OCI-LY1 (cell line): Measurements from ENCODE around the gene TMEM11.
"Not testable (repeated sequence)": the region's sequence is repeated elsewhere in the genome, so short reads cannot be mapped to it uniquely, and the experiment has no call there.

Source experiments
- H2AFZ ChIP-seq: fragments of 200-600 bp; sonication (generic), shearing (Covaris generic); 2 replicates; pipeline ENCODE4 v1.6.0; 2014; ENCODE audit warnings: antibody characterized with exemption, mild to moderate bottlenecking, low read length
- H3F3A ChIP-seq: fragments of 200-600 bp; sonication (generic), shearing (Covaris generic); 2 replicates; pipeline ENCODE4 v1.6.0; 2014; ENCODE audit warnings: mild to moderate bottlenecking, antibody characterized with exemption, low read length, moderate library complexity; ENCODE audit not compliant: insufficient read depth
- H3K27ac ChIP-seq: fragments of 200-600 bp; sonication (generic); 2 replicates; pipeline ENCODE4 v1.5.1; 2014; ENCODE audit warnings: low read length, mixed run types, mild to moderate bottlenecking, low read depth; ENCODE audit not compliant: poor library complexity, severe bottlenecking
- H3K27me3 ChIP-seq: fragments of 200-600 bp; sonication (generic); 2 replicates; pipeline ENCODE4 v1.6.0; 2014; ENCODE audit warnings: antibody characterized with exemption, mild to moderate bottlenecking, low read length, moderate library complexity; ENCODE audit not compliant: insufficient read depth
- H3K36me3 ChIP-seq: fragments of 200-600 bp; sonication (generic); 2 replicates; pipeline ENCODE4 v1.6.1; 2014; ENCODE audit warnings: mild to moderate bottlenecking, antibody characterized with exemption, low read length, moderate library complexity, mixed read lengths; ENCODE audit not compliant: insufficient read depth
- H3K4me1 ChIP-seq: fragments of 200-600 bp; sonication (generic); 2 replicates; pipeline ENCODE4 v1.5.1; 2014; ENCODE audit warnings: mild to moderate bottlenecking, low read length, moderate library complexity; ENCODE audit not compliant: insufficient read depth, severe bottlenecking
- H3K4me2 ChIP-seq: fragments of 200-600 bp; sonication (generic), shearing (Covaris generic); 2 replicates; pipeline ENCODE4 v1.6.1; 2014; ENCODE audit warnings: low read length
- H3K4me3 ChIP-seq: fragments of 200-600 bp; sonication (generic); 2 replicates; pipeline ENCODE4 v1.5.1; 2014; ENCODE audit warnings: low read length, low read depth, mild to moderate bottlenecking, mixed read lengths; ENCODE audit not compliant: poor library complexity, severe bottlenecking
- H3K79me2 ChIP-seq: fragments of 200-600 bp; shearing (Covaris generic); 2 replicates; pipeline ENCODE4 v1.6.1; 2016; ENCODE audit warnings: mixed run types, low read length, mixed read lengths; ENCODE audit not compliant: insufficient read depth
- H3K9ac ChIP-seq: fragments of 200-600 bp; sonication (generic), shearing (Covaris generic); 2 replicates; pipeline ENCODE4 v1.6.1; 2014; ENCODE audit warnings: mild to moderate bottlenecking, low read length, mixed read lengths
- H3K9me2 ChIP-seq: fragments of 200-600 bp; sonication (generic), shearing (Covaris generic); 2 replicates; pipeline ENCODE4 v1.6.1; 2014; ENCODE audit warnings: low read depth, mild to moderate bottlenecking, low read length, mixed read lengths
- H3K9me3 ChIP-seq: fragments of 200-600 bp; shearing (Covaris generic); 2 replicates; pipeline ENCODE4 v1.6.1; 2014; ENCODE audit warnings: low read length, mixed read lengths
- H4K20me1 ChIP-seq: fragments of 200-600 bp; sonication (generic), shearing (Covaris generic); 2 replicates; pipeline ENCODE4 v1.6.0; 2016; ENCODE audit warnings: mild to moderate bottlenecking, low read length; ENCODE audit not compliant: insufficient read depth
- CTCF ChIP-seq: fragments of 200-600 bp; sonication (generic), shearing (Covaris generic); IDR thresholded peaks from 2 replicates; pipeline ENCODE4 v1.5.1; 2017; ENCODE audit warnings: mild to moderate bottlenecking, antibody characterized with exemption, low read length, moderate library complexity, mixed read lengths
- EZH2 ChIP-seq: fragments of 200-600 bp; sonication (generic), shearing (Covaris generic); IDR thresholded peaks from 2 replicates; pipeline ENCODE4 v1.8.0; 2017; ENCODE audit warnings: borderline replicate concordance, mixed run types, mild to moderate bottlenecking, antibody characterized with exemption, low read length, moderate library complexity, mixed read lengths

TMEM11 gene

DNA sequence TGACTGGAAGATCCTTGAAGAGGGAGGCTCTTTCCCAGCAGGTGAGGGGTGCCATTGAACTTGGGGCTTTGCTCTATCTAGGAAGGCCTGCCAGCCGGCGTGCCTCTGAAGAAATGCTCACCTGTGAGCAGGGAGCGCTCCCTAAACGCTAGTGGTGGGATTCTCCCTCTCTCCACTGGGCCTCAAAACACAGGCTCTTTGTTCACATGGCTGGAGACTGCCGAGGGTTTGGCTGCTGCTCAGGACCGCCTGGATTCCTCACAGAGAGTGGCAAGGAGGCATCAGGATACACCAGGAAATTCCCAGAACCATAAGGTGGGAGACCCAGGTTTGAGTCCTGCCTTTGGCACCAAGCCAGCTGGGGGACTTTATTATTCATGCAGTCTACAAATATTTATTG, 17.6 kb upstream of the TMEM11 start:
- Histone ChIP-seq H4K20me1 (no peaks in the 10 kb centered on the region), H2AFZ (no peak overlapping the region), H3K9me3 (no peaks in the 10 kb centered on the region), H3K9me2 (no peaks in the 10 kb centered on the region), H3K9ac (no peak overlapping the region), H3K36me3 (no peaks in the 10 kb centered on the region), H3K4me1 (no peaks in the 10 kb centered on the region), H3K79me2 (no peaks in the 10 kb centered on the region), H3K4me2 (no peak overlapping the region), H3F3A (no peaks in the 10 kb centered on the region), H3K27me3 (no peaks in the 10 kb centered on the region), H3K27ac (no peak overlapping the region), H3K4me3 (no peak overlapping the region)
- no peak for TF ChIP-seq EZH2
- no peak for TF ChIP-seq CTCF

- Histone ChIP-seq H3K4me2 (no peak overlapping the region), H4K20me1 (no peaks in the 10 kb centered on the region), H3K36me3 (no peaks in the 10 kb centered on the region), H3K4me3 (no peak overlapping the region), H3K27ac (no peak overlapping the region), H3K9me3 (no peaks in the 10 kb centered on the region), H3F3A (no peaks in the 10 kb centered on the region), H3K27me3 (no peaks in the 10 kb centered on the region), H3K79me2 (no peaks in the 10 kb centered on the region), H2AFZ (no peak overlapping the region), H3K9me2 (no peaks in the 10 kb centered on the region), H3K9ac (no peak overlapping the region), H3K4me1 (no peaks in the 10 kb centered on the region)
- TF ChIP-seq EZH2 (no peak), CTCF (no peak)
These were observed 14.9 kb upstream of the TMEM11 start for GRCh38 chr17:21228845-21229244.

- no peak for TF ChIP-seq EZH2
- TF ChIP-seq CTCF: no peak
- Histone ChIP-seq H3K9me2 (no peaks in the 10 kb centered on the region), H3K36me3 (no peaks in the 10 kb centered on the region), H3K9ac (no peak overlapping the region), H3K79me2 (no peaks in the 10 kb centered on the region), H3K9me3 (no peaks in the 10 kb centered on the region), H3K4me2 (no peak overlapping the region), H3K27me3 (no peaks in the 10 kb centered on the region), H3K4me3 (no peak overlapping the region), H3F3A (no peaks in the 10 kb centered on the region), H4K20me1 (no peaks in the 10 kb centered on the region), H3K27ac (no peak overlapping the region), H3K4me1 (no peaks in the 10 kb centered on the region), H2AFZ (no peak overlapping the region)
These were observed 14.2 kb upstream of the TMEM11 start for GRCh38 chr17:21228111-21228510.

DNA sequence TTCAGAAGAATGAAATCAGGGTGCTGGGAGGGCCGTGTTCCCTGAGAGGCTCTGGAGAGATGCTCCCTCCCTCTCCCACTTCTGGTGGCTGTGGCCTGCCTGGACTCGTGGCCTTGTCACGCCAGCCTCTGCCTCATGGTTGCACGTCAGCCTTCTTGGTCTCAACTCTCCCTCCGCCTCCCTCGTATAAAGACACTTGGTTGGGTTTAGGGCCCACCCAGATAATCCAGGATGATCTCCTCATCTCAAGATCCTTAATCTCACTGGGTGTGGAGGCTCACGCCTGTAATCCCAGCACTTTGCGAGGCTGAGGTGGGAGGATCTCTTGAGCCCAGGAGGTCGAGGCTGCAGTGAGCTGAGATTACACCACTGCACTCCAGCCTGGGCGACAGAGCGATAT, 13.3 kb upstream of the TMEM11 start:
- not testable (repeated sequence) for H3K79me2 ChIP-seq, H3K4me3 ChIP-seq, H3K27ac ChIP-seq, H3K9me2 ChIP-seq, H3F3A ChIP-seq, H3K4me2 ChIP-seq, H3K9ac ChIP-seq, H4K20me1 ChIP-seq, H2AFZ ChIP-seq, H3K4me1 ChIP-seq, H3K36me3 ChIP-seq, H3K9me3 ChIP-seq, H3K27me3 ChIP-seq
